PC-3 (cell line): ENCODE measurements around the gene FANK1. TPM values are rescaled to one million over a fixed set of nuclear protein-coding genes. Genes with fewer than 3 reads are reported as not detected.
"Not testable (repeated sequence)": the region's sequence is repeated elsewhere in the genome, so short reads cannot be mapped to it uniquely, and the experiment has no call there.

ENCODE experiments used
- ATAC-seq: fragments of 200-7000 bp; cut with Tn5 transposase; 2 replicates; pipeline ENCODE4 v1.9.1; 2020; ENCODE audit warnings: mild to moderate bottlenecking, moderate library complexity
- BruUV-seq: library from RNA; stranded (reverse); fragments of 400-500 nt; replicated peaks from 2 replicates; lab custom pipeline; 2021; lab: Mats Ljungman, UMichigan
- CTCF ChIA-PET: fragments of 300-600 bp; sonication (Branson Sonifier 250); formaldehyde crosslinking; loops from one replicate; lab custom pipeline; 2022; ENCODE audit warnings: antibody characterized with exemption; lab: Charles Lee
- POLR2A ChIA-PET: fragments of 300-600 bp; sonication (Branson Sonifier 250); formaldehyde crosslinking; loops from one replicate; lab custom pipeline; 2022; ENCODE audit warnings: antibody characterized with exemption; ENCODE audit not compliant: unreplicated experiment; lab: Charles Lee
- DNase-seq: peaks from one replicate; pipeline ENCODE4 v3.0.0-alpha.2; 2015
- H2AFZ ChIP-seq: fragments of 300-600 bp; sonication (generic); 2 replicates; pipeline ENCODE4 v1.6.0; 2016; ENCODE audit warnings: antibody characterized with exemption, low read length
- H3F3A ChIP-seq: fragments of 300-600 bp; sonication (generic); one replicate; pipeline ENCODE4 v1.6.0; 2017; ENCODE audit warnings: antibody characterized with exemption, low read length, control low read depth, mild to moderate bottlenecking; ENCODE audit not compliant: unreplicated experiment
- H3K27ac ChIP-seq: fragments of 300-600 bp; sonication (generic); 2 replicates; pipeline ENCODE4 v1.5.1; 2016; ENCODE audit warnings: mild to moderate bottlenecking, low read length
- H3K27me3 ChIP-seq: fragments of 300-600 bp; sonication (generic); 2 replicates; pipeline ENCODE4 v1.6.1; 2016; ENCODE audit warnings: low read length, mixed read lengths
- H3K36me3 ChIP-seq: fragments of 300-600 bp; sonication (generic); 2 replicates; pipeline ENCODE4 v1.6.1; 2016; ENCODE audit warnings: low read depth, mixed run types, low read length, mixed read lengths
- H3K4me1 ChIP-seq: fragments of 300-600 bp; sonication (generic); 2 replicates; pipeline ENCODE4 v1.5.1; 2016; ENCODE audit warnings: low read length; ENCODE audit not compliant: insufficient read depth
- H3K4me2 ChIP-seq: fragments of 300-600 bp; sonication (generic); 2 replicates; pipeline ENCODE4 v1.6.0; 2016; ENCODE audit warnings: low read length
- H3K4me3 ChIP-seq: fragments of 300-600 bp; sonication (generic); 2 replicates; pipeline ENCODE4 v1.5.1; 2016; ENCODE audit warnings: mild to moderate bottlenecking, low read length, mixed read lengths
- H3K79me2 ChIP-seq: fragments of 300-600 bp; sonication (generic); 2 replicates; pipeline ENCODE4 v1.6.1; 2017; ENCODE audit warnings: low read length, mixed read lengths
- H3K9ac ChIP-seq: fragments of 300-600 bp; sonication (generic); 2 replicates; pipeline ENCODE4 v1.6.0; 2016; ENCODE audit warnings: mild to moderate bottlenecking, low read length
- H3K9me2 ChIP-seq: fragments of 300-600 bp; sonication (generic); replicated peaks from 2 replicates; pipeline ENCODE4 v1.6.1; 2016; ENCODE audit warnings: mixed run types, low read length, mixed read lengths
- H3K9me3 ChIP-seq: fragments of 300-600 bp; sonication (generic); 2 replicates; pipeline ENCODE4 v1.6.1; 2016; ENCODE audit warnings: low read length, mixed read lengths
- H4K20me1 ChIP-seq: fragments of 300-600 bp; sonication (generic); 2 replicates; pipeline ENCODE4 v1.6.1; 2016; ENCODE audit warnings: low read length, mixed read lengths
- CTCF ChIP-seq: fragments of 300-600 bp; sonication (generic); conservative IDR thresholded peaks from 2 replicates; pipeline ENCODE4 v1.5.1; 2017; ENCODE audit warnings: antibody characterized with exemption, low read depth, mild to moderate bottlenecking, low read length
- EZH2 ChIP-seq: fragments of 300-600 bp; sonication (generic); IDR thresholded peaks from one replicate; pipeline ENCODE4 v1.6.1; 2017; ENCODE audit warnings: antibody characterized with exemption, mild to moderate bottlenecking, low read length; ENCODE audit not compliant: unreplicated experiment
- EZH2phosphoT487 ChIP-seq: fragments of 300-600 bp; sonication (generic); IDR thresholded peaks from 2 replicates; pipeline ENCODE4 v1.6.1; 2018; ENCODE audit warnings: mild to moderate bottlenecking, antibody characterized with exemption, low read length, borderline replicate concordance
- intact Hi-C: fragments of 100-400 bp; cut with micrococcal nuclease; formaldehyde crosslinking; loops from 2 replicates; pipeline ENCODE4 v1.9.0; 2023
- total RNA-seq: library from RNA; depleted of rRNA; stranded (reverse); fragments of >200 nt; gene quantifications from 2 replicates; pipeline ENCODE4 v1.2.3, GENCODE V29; 2014

The FANK1 gene
- total RNA-seq, 1 experiment from 2014 or later, result 0.95 TPM

GRCh38 chr10:125925262-125925834 lies 29.0 kb downstream of the FANK1 start:
- H3K36me3 ChIP-seq, result no peaks in the 10 kb centered on the region
- DNase-seq, result no peak
- no peaks in the 10 kb centered on the region for H3K9me2 ChIP-seq
- H2AFZ ChIP-seq, result no peak overlapping the region
- no peak for ATAC-seq
- no peaks in the 10 kb centered on the region for H3F3A ChIP-seq
- no peak for TF ChIP-seq CTCF
- TF ChIP-seq EZH2, result no peak
- TF ChIP-seq EZH2phosphoT487, result no peak
- no peaks in the 10 kb centered on the region for H3K9me3 ChIP-seq
- H3K4me1 ChIP-seq, result no peaks in the 10 kb centered on the region
- no peaks in the 10 kb centered on the region for H3K79me2 ChIP-seq
- CTCF ChIA-PET, result no interaction called here
- H3K4me2 ChIP-seq, result no peak overlapping the region
- no peak overlapping the region for H3K27ac ChIP-seq
- H3K9ac ChIP-seq, result no peak overlapping the region
- POLR2A ChIA-PET, result no interaction called here
- H3K4me3 ChIP-seq, result no peak overlapping the region
- intact Hi-C loops, result no loop called here
- H3K27me3 ChIP-seq, result no peaks in the 10 kb centered on the region
- no peaks in the 10 kb centered on the region for H4K20me1 ChIP-seq
- no TSS peak for BruUV-seq

- Histone ChIP-seq H3K9ac (no peak overlapping the region), H3K27me3 (no peaks in the 10 kb centered on the region), H3K4me2 (no peak overlapping the region), H3K4me3 (no peak overlapping the region), H3K9me3 (no peaks in the 10 kb centered on the region), H3K79me2 (no peaks in the 10 kb centered on the region), H3F3A (no peaks in the 10 kb centered on the region), H2AFZ (no peak overlapping the region), H3K9me2 (no peaks in the 10 kb centered on the region), H3K4me1 (no peaks in the 10 kb centered on the region), H4K20me1 (no peaks in the 10 kb centered on the region), H3K27ac (no peak overlapping the region), H3K36me3 (no peaks in the 10 kb centered on the region)
- CTCF ChIA-PET, result no interaction called here
- ATAC-seq (no peak), DNase-seq (no peak)
- TF ChIP-seq CTCF (no peak), EZH2 (no peak), EZH2phosphoT487 (no peak)
- POLR2A ChIA-PET, result no interaction called here
- intact Hi-C loops, result no loop called here
- no TSS peak for BruUV-seq
These were observed 29.9 kb downstream of the FANK1 start for GRCh38 chr10:125926247-125926646.

- H3K27me3 ChIP-seq, H2AFZ ChIP-seq, H3K79me2 ChIP-seq, BruUV-seq, ATAC-seq, H3F3A ChIP-seq, H3K27ac ChIP-seq, DNase-seq, POLR2A ChIA-PET, H3K36me3 ChIP-seq, CTCF ChIA-PET, H3K9ac ChIP-seq, H3K4me1 ChIP-seq, H3K4me2 ChIP-seq, H3K4me3 ChIP-seq, H3K9me3 ChIP-seq, H3K9me2 ChIP-seq, H4K20me1 ChIP-seq, intact Hi-C loops: not testable (repeated sequence)
These were observed 30.9 kb downstream of the FANK1 start for GRCh38 chr10:125927265-125927664.
